Activated CD8-positive, alpha-beta memory T cell treated with anti-CD3 and anti-CD28 coated beads, Interleukin-2, amount 50 U/mL, for 4 hours (primary cell): ENCODE data around the gene SMIM45.
"Not testable (repeated sequence)": the region's sequence is repeated elsewhere in the genome, so short reads cannot be mapped to it uniquely, and the experiment has no call there.

ENCODE experiments used
- DNase-seq: peaks from one replicate; pipeline ENCODE4 v3.0.0-alpha.2; 2020

SMIM45 gene

GRCh38 chr22:41935015-41935351, 17.0 kb upstream of the SMIM45 start:
- DNase-seq: no peak

GRCh38 chr22:41935509-41935908, 16.4 kb upstream of the SMIM45 start:
- DNase-seq: no peak

- DNase-seq: no peak
Observed at GRCh38 chr22:41936894-41937169, 15.1 kb upstream of the SMIM45 start.

- peak; percentile 90 for DNase-seq
Observed at GRCh38 chr22:41939981-41940831, 11.7 kb upstream of the SMIM45 start.

GRCh38 chr22:41940832-41941765, 10.9 kb upstream of the SMIM45 start:
- peak; percentile 87 for DNase-seq

GRCh38 chr22:41943661-41944209, 8.2 kb upstream of the SMIM45 start:
- no peak for DNase-seq

- DNase-seq: peak; percentile 84
Observed at GRCh38 chr22:41946629-41947423, 5.1 kb upstream of the SMIM45 start, which contains the start of gene CENPM. TSS of gene CENPM (minus strand) at chr22:41947152. CDS start at chr22:41947076, 76 bp downstream.

GRCh38 chr22:41947424-41948080, 4.4 kb upstream of the SMIM45 start:
- DNase-seq: no peak

- DNase-seq: no peak
Observed at GRCh38 chr22:41948142-41948541, 3.8 kb upstream of the SMIM45 start.

- DNase-seq: not testable (repeated sequence)
Observed at GRCh38 chr22:41948928-41949296, 3.0 kb upstream of the SMIM45 start.

GRCh38 chr22:41949297-41949965, 2.5 kb upstream of the SMIM45 start:
- no peak for DNase-seq

- DNase-seq: no peak
Observed at GRCh38 chr22:41952713-41953112, 763 bp downstream of the SMIM45 start.

- DNase-seq: no peak
Observed at GRCh38 chr22:41957941-41958556, 6.1 kb downstream of the SMIM45 start.

- no peak for DNase-seq
Observed at GRCh38 chr22:41963453-41964111, 11.6 kb downstream of the SMIM45 start.

- DNase-seq: no peak
Observed at GRCh38 chr22:41964112-41964491, 12.2 kb downstream of the SMIM45 start.

- DNase-seq: no peak
Observed at GRCh38 chr22:41966225-41966606, 14.3 kb downstream of the SMIM45 start.

- DNase-seq: peak; percentile 27
Observed at GRCh38 chr22:41966607-41967240, 14.8 kb downstream of the SMIM45 start.

GRCh38 chr22:41968601-41969000, 16.7 kb downstream of the SMIM45 start:
- DNase-seq: no peak

- no peak for DNase-seq
Observed at GRCh38 chr22:41969110-41969646, 17.2 kb downstream of the SMIM45 start, which contains the start of gene SEPTIN3. TSS of gene SEPTIN3 (plus strand) at chr22:41969443. CDS start at chr22:41971493, 2,050 bp downstream.

- DNase-seq: no peak
Observed at GRCh38 chr22:41970601-41971000, 18.7 kb downstream of the SMIM45 start.
